Ovary (tissue), 3 donors: ENCODE data around the gene TAOK2.

Source experiments
- POLR2A ChIP-seq: fragments of 450-650 bp; IDR thresholded peaks from one replicate; pipeline ENCODE4 v1.6.1; 2017; ENCODE audit warnings: antibody characterized with exemption, mild to moderate bottlenecking, moderate library complexity
- TF ChIP-seq, protein P1 (sequence below), 3 donors: fragments of 450-650 bp in 2 of 3; fragments of 200-600 bp in 1 of 3; IDR thresholded peaks; one replicate each; pipeline versions ENCODE4 v1.5.1 to v1.8.0; 2016 to 2022; ENCODE audit warnings: antibody characterized with exemption in 3 of 3, mild to moderate bottlenecking in 1 of 3
- donor health status: DM: no; HTN: no; CAD: no.

DNA sequence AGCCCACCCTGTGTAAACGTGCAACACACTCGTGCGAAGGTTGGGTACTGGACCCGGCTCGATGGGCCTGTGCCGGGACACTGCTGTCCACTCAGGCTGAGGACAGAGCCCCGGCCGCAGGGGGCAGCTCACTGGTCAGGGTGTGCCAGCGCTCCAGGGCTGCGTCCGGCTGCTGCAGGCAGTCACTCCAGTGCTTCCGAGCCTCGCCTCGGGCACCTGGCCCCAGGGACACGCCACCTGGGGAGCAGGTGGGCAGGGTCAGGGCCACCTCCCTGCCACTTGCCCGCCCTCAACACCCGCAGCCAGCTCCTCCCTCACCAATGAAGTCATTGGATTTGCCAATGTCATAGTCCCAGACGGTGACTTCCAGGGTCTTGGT lies 32.4 kb downstream of the TAOK2 start:
- TF ChIP-seq POLR2A: no peak
- TF ChIP-seq, protein P1, sequence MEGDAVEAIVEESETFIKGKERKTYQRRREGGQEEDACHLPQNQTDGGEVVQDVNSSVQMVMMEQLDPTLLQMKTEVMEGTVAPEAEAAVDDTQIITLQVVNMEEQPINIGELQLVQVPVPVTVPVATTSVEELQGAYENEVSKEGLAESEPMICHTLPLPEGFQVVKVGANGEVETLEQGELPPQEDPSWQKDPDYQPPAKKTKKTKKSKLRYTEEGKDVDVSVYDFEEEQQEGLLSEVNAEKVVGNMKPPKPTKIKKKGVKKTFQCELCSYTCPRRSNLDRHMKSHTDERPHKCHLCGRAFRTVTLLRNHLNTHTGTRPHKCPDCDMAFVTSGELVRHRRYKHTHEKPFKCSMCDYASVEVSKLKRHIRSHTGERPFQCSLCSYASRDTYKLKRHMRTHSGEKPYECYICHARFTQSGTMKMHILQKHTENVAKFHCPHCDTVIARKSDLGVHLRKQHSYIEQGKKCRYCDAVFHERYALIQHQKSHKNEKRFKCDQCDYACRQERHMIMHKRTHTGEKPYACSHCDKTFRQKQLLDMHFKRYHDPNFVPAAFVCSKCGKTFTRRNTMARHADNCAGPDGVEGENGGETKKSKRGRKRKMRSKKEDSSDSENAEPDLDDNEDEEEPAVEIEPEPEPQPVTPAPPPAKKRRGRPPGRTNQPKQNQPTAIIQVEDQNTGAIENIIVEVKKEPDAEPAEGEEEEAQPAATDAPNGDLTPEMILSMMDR (IDR thresholded peaks at IDR 0.05): no peak
